ENCODE data around the gene GGN.

DNA sequence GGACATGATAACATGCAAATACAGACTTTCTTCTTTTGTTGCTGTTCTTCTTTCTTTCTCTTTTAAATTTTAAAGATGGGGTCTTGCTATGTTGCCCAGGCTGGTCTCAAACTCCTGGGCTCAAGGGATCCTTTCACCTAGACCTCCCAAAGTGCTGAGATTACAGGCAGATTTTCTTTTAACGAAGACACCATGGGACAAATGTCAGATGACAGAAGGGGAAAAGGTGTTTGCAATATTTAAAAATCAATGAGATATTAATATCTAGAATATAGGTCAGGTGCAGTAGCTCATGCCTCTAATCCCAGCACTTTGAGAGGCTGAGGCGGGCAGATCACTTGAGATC, 42.0 kb upstream of the GGN start:
- TF ChIP-seq POLR2AphosphoS5 (IDR thresholded peaks at IDR 0.05; ENCODE audit: low read depth, low read length): no peak
- TF ChIP-seq CEBPB (IDR thresholded peaks at IDR 0.05; ENCODE audit: low read depth): no peak
- TF ChIP-seq, protein P1, sequence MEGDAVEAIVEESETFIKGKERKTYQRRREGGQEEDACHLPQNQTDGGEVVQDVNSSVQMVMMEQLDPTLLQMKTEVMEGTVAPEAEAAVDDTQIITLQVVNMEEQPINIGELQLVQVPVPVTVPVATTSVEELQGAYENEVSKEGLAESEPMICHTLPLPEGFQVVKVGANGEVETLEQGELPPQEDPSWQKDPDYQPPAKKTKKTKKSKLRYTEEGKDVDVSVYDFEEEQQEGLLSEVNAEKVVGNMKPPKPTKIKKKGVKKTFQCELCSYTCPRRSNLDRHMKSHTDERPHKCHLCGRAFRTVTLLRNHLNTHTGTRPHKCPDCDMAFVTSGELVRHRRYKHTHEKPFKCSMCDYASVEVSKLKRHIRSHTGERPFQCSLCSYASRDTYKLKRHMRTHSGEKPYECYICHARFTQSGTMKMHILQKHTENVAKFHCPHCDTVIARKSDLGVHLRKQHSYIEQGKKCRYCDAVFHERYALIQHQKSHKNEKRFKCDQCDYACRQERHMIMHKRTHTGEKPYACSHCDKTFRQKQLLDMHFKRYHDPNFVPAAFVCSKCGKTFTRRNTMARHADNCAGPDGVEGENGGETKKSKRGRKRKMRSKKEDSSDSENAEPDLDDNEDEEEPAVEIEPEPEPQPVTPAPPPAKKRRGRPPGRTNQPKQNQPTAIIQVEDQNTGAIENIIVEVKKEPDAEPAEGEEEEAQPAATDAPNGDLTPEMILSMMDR (IDR thresholded peaks at IDR 0.05 in 2 of 3, conservative IDR thresholded peaks at IDR 0.05 in 1 of 3; ENCODE audit: borderline replicate concordance in 1 of 3, insufficient read depth in 1 of 3, low read depth in 2 of 3, low read length in 2 of 3): no peak
- TF ChIP-seq EZH2 (IDR thresholded peaks at IDR 0.05): no peak
- TF ChIP-seq POLR2A (IDR thresholded peaks at IDR 0.05; ENCODE audit: borderline replicate concordance, extremely low read depth, insufficient read depth, insufficient read length): no peak
- no peak for TF ChIP-seq FOSL1 (IDR thresholded peaks at IDR 0.05; ENCODE audit: low read depth)
- TF ChIP-seq, protein P2, sequence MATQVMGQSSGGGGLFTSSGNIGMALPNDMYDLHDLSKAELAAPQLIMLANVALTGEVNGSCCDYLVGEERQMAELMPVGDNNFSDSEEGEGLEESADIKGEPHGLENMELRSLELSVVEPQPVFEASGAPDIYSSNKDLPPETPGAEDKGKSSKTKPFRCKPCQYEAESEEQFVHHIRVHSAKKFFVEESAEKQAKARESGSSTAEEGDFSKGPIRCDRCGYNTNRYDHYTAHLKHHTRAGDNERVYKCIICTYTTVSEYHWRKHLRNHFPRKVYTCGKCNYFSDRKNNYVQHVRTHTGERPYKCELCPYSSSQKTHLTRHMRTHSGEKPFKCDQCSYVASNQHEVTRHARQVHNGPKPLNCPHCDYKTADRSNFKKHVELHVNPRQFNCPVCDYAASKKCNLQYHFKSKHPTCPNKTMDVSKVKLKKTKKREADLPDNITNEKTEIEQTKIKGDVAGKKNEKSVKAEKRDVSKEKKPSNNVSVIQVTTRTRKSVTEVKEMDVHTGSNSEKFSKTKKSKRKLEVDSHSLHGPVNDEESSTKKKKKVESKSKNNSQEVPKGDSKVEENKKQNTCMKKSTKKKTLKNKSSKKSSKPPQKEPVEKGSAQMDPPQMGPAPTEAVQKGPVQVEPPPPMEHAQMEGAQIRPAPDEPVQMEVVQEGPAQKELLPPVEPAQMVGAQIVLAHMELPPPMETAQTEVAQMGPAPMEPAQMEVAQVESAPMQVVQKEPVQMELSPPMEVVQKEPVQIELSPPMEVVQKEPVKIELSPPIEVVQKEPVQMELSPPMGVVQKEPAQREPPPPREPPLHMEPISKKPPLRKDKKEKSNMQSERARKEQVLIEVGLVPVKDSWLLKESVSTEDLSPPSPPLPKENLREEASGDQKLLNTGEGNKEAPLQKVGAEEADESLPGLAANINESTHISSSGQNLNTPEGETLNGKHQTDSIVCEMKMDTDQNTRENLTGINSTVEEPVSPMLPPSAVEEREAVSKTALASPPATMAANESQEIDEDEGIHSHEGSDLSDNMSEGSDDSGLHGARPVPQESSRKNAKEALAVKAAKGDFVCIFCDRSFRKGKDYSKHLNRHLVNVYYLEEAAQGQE (IDR thresholded peaks at IDR 0.05; ENCODE audit: low read depth): no peak
- no peak for TF ChIP-seq MAX (IDR thresholded peaks at IDR 0.05)
- TF ChIP-seq ATF3 (IDR thresholded peaks at IDR 0.05): no peak
- no peak for TF ChIP-seq EZH2phosphoT487 (IDR thresholded peaks at IDR 0.05; ENCODE audit: borderline replicate concordance)
- TF ChIP-seq RAD21 (IDR thresholded peaks at IDR 0.05; ENCODE audit: low read depth): no peak
- no peak for TF ChIP-seq SP1 (IDR thresholded peaks at IDR 0.05; ENCODE audit: low read depth)
- TF ChIP-seq CBX3 (IDR thresholded peaks at IDR 0.05; ENCODE audit: low read depth): no peak

All from HCT116 (cell line).